Adipocyte (in vitro differentiated cells): ENCODE results near the gene PLXNB2.

Source experiments
- DNase-seq: peaks from one replicate; pipeline ENCODE4 v3.0.0-alpha.2; 2015; ENCODE audit warnings: low read depth
- H3K27me3 ChIP-seq: replicated peaks from 2 replicates; pipeline ENCODE4 v1.7.0; 2013; ENCODE audit warnings: mild to moderate bottlenecking, low read length, moderate library complexity; ENCODE audit not compliant: control insufficient read depth, insufficient read depth
- H3K36me3 ChIP-seq: 2 replicates; pipeline ENCODE4 v1.7.0; 2013; ENCODE audit warnings: low read length, mild to moderate bottlenecking, moderate library complexity; ENCODE audit not compliant: control insufficient read depth, insufficient read depth, severe bottlenecking
- H3K4me1 ChIP-seq: 2 replicates; pipeline ENCODE4 v1.7.0; 2013; ENCODE audit warnings: mild to moderate bottlenecking, low read length, moderate library complexity; ENCODE audit not compliant: control insufficient read depth, insufficient read depth
- H3K4me3 ChIP-seq: 2 replicates; pipeline ENCODE4 v1.7.0; 2013; ENCODE audit warnings: mild to moderate bottlenecking, low read length, moderate library complexity
- H3K9ac ChIP-seq: 2 replicates; pipeline ENCODE4 v1.7.0; 2013; ENCODE audit warnings: mild to moderate bottlenecking, low read length, moderate library complexity
- H3K9me3 ChIP-seq: 2 replicates; pipeline ENCODE4 v1.7.0; 2013; ENCODE audit warnings: mild to moderate bottlenecking, low read length, moderate library complexity; ENCODE audit not compliant: control insufficient read depth

Gene PLXNB2

GRCh38 chr22:50314455-50315288 is 7.2 kb upstream of the PLXNB2 start:
- Histone ChIP-seq H3K36me3 (no peaks in the 10 kb centered on the region), H3K9ac (no peak overlapping the region), H3K4me1 (no peaks in the 10 kb centered on the region), H3K4me3 (no peak overlapping the region), H3K27me3 (no peaks in the 10 kb centered on the region), H3K9me3 (no peaks in the 10 kb centered on the region)
- DNase-seq, result no peak

- Histone ChIP-seq H3K4me3 (no peak overlapping the region), H3K27me3 (no peaks in the 10 kb centered on the region), H3K9me3 (no peaks in the 10 kb centered on the region), H3K36me3 (no peaks in the 10 kb centered on the region), H3K9ac (no peak overlapping the region), H3K4me1 (peaks cover under 1% of the 10 kb centered on the region)
- DNase-seq, result no peak
These were observed 6.6 kb upstream of the PLXNB2 start for GRCh38 chr22:50314081-50314454.

GRCh38 chr22:50313600-50313999 is 6.2 kb upstream of the PLXNB2 start:
- no peak for DNase-seq
- Histone ChIP-seq H3K27me3 (no peaks in the 10 kb centered on the region), H3K9ac (no peak overlapping the region), H3K36me3 (no peaks in the 10 kb centered on the region), H3K9me3 (no peaks in the 10 kb centered on the region), H3K4me1 (peaks cover 5% of the 10 kb centered on the region), H3K4me3 (no peak overlapping the region)

- peaks cover 10% of the 10 kb centered on the region for H3K4me1 ChIP-seq
- no peaks in the 10 kb centered on the region for H3K9me3 ChIP-seq
- H3K36me3 ChIP-seq, result no peaks in the 10 kb centered on the region
- DNase-seq, result no peak
- H3K4me3 ChIP-seq, result no peak overlapping the region
- no peaks in the 10 kb centered on the region for H3K27me3 ChIP-seq
- no peak overlapping the region for H3K9ac ChIP-seq
These were observed 5.6 kb upstream of the PLXNB2 start for GRCh38 chr22:50313021-50313420.

- H3K36me3 ChIP-seq, result no peaks in the 10 kb centered on the region
- H3K4me3 ChIP-seq, result no peak overlapping the region
- DNase-seq, result no peak
- H3K4me1 ChIP-seq, result peaks cover 12% of the 10 kb centered on the region
- H3K9ac ChIP-seq, result no peak overlapping the region
- no peaks in the 10 kb centered on the region for H3K27me3 ChIP-seq
- no peaks in the 10 kb centered on the region for H3K9me3 ChIP-seq
These were observed 4.9 kb upstream of the PLXNB2 start for GRCh38 chr22:50312371-50312770.

- Histone ChIP-seq H3K9me3 (no peaks in the 10 kb centered on the region), H3K36me3 (no peaks in the 10 kb centered on the region), H3K4me3 (no peak overlapping the region), H3K27me3 (no peaks in the 10 kb centered on the region), H3K9ac (no peak overlapping the region), H3K4me1 (peaks cover 12% of the 10 kb centered on the region)
- DNase-seq, result no peak
These were observed 4.3 kb upstream of the PLXNB2 start for GRCh38 chr22:50311606-50312351.

GRCh38 chr22:50310949-50311444 is 3.6 kb upstream of the PLXNB2 start:
- Histone ChIP-seq H3K36me3 (no peaks in the 10 kb centered on the region), H3K27me3 (no peaks in the 10 kb centered on the region), H3K4me3 (no peak overlapping the region), H3K9me3 (no peaks in the 10 kb centered on the region), H3K4me1 (peaks cover 12% of the 10 kb centered on the region), H3K9ac (no peak overlapping the region)
- DNase-seq, result no peak

GRCh38 chr22:50310031-50310722 is 2.7 kb upstream of the PLXNB2 start:
- Histone ChIP-seq H3K9me3 (no peaks in the 10 kb centered on the region), H3K36me3 (no peaks in the 10 kb centered on the region), H3K4me3 (no peak overlapping the region), H3K4me1 (peaks cover 16% of the 10 kb centered on the region), H3K27me3 (no peaks in the 10 kb centered on the region), H3K9ac (no peak overlapping the region)
- DNase-seq, result no peak

GRCh38 chr22:50309601-50309991 is 2.1 kb upstream of the PLXNB2 start:
- no peak for DNase-seq
- Histone ChIP-seq H3K9me3 (no peaks in the 10 kb centered on the region), H3K4me3 (no peak overlapping the region), H3K9ac (no peak overlapping the region), H3K4me1 (peaks cover 22% of the 10 kb centered on the region), H3K36me3 (no peaks in the 10 kb centered on the region), H3K27me3 (no peaks in the 10 kb centered on the region)

GRCh38 chr22:50308986-50309600 is 1.6 kb upstream of the PLXNB2 start:
- Histone ChIP-seq H3K9ac (peak overlapping the region; percentile 58), H3K9me3 (no peaks in the 10 kb centered on the region), H3K36me3 (no peaks in the 10 kb centered on the region), H3K4me3 (no peak overlapping the region), H3K27me3 (no peaks in the 10 kb centered on the region), H3K4me1 (peaks cover 26% of the 10 kb centered on the region)
- DNase-seq, result peak; percentile 15

GRCh38 chr22:50308597-50308935 is 1.1 kb upstream of the PLXNB2 start:
- no peaks in the 10 kb centered on the region for H3K9me3 ChIP-seq
- DNase-seq, result peak; percentile 46
- H3K4me3 ChIP-seq, result no peak overlapping the region
- H3K9ac ChIP-seq, result peak overlapping the region; percentile 58
- peaks cover 31% of the 10 kb centered on the region for H3K4me1 ChIP-seq
- H3K27me3 ChIP-seq, result no peaks in the 10 kb centered on the region
- H3K36me3 ChIP-seq, result no peaks in the 10 kb centered on the region
